HuH-7.5 (cell line): ENCODE data around the gene FAM98B.

Experiments
- DNase-seq: peaks from one replicate; pipeline ENCODE4 v3.0.0; 2011; ENCODE audit warnings: low spot score

FAM98B gene

DNA sequence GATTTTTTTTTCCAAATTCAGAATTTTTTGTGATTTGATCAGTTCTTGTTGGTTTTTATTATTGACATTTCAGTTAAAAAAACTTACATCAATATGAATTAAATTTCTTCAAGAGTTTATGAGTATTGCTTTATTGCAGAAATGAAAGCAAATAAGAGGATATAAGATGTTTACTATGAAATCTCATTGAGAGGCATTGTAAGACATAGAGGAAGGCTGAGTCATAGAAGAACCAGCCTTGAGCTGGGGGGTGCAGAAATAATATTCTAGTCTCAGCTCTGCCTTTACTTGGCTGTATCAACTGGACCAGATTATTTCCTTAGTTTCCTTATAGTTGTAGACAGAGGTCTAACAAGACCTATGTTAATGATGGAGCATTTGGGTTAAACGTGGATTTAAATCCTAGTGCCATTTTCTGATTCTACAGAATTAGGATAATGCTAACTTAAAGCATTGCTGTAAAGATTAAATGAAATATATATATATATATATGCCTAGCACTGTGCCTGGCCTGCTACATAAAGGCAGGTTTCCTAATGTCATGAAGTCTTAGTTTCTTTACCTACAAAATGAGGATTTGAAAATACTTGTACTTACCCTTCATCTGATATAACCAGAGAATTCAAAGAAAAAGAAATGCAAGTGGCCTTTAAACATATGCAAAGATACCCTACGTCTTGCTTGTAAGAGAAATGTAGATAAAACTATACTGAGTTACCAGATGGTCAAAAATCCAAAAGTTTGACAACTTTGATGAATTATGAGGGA, 7.3 kb downstream of the FAM98B start:
- DNase-seq = no peak

GRCh38 chr15:38463893-38464292, 10.0 kb downstream of the FAM98B start:
- DNase-seq = no peak

- no peak for DNase-seq
Observed at GRCh38 chr15:38464675-38465074, 10.7 kb downstream of the FAM98B start.

DNA sequence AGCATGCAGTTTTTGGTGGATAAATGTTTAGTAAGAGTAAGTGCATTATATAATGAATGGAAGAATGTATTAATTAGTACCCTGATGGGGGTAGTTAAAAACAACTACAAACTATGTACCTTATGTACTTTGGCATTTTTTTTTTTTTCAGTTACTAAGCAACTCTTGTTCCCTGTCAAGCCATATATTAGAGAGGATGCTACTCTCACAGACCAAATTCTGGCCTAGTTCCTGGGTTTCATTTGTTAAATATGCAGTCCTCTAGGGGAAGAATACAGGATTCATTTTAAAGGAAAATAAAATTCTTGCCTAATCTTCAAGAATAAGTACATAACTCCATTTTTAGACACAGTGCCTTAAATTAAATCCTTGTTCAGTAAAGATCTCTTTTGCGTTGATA, 16.9 kb downstream of the FAM98B start:
- DNase-seq = no peak

DNA sequence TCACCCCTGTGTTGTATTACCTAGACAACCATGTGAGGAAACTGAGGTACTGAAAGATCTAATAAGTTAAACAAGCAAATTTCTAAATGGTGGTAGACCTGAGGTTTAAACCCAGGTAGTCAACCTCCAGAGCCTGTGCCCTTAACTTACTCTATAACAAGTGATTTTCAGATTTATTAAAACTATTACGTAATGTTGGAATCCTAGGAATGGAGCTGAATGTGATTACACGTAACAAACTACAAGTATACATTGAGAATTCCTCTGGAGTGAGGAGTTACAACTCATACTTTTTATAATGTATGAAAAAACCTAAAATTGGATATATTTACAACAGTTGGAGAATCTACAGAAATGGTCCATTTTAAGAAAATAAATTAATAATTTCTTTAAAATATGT, 18.0 kb downstream of the FAM98B start:
- DNase-seq = no peak

DNA sequence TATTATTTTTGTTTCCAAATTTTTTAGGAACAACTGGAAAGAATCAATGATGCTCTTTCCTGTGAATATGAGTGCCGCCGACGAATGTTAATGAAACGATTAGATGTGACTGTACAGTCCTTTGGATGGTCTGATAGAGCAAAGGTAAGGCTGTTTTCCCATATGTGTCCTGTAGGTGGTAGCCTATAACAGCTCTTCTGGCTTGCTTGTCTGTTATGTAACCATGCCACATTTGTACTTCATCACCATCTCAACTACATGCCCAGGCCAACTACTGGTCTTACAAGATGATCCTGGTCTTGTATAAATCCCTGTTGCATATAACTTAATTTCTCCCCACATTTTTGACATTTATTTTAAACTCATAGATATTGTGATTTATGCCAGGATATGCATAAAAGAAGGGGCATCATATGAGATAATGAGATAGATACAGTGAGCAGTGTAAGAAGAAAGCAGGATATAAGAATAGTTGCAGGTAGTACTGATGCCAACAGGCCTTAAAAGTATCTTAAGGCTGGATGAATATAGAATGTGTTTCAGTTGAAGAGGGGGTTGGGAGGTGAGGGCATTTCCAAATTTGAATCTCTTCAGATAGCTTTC, 20.3 kb downstream of the FAM98B start:
- peak; percentile 15 for DNase-seq

- DNase-seq = no peak
Observed at GRCh38 chr15:38475361-38475760, 21.4 kb downstream of the FAM98B start.

- no peak for DNase-seq
Observed at GRCh38 chr15:38476120-38476519, 22.2 kb downstream of the FAM98B start.

DNA sequence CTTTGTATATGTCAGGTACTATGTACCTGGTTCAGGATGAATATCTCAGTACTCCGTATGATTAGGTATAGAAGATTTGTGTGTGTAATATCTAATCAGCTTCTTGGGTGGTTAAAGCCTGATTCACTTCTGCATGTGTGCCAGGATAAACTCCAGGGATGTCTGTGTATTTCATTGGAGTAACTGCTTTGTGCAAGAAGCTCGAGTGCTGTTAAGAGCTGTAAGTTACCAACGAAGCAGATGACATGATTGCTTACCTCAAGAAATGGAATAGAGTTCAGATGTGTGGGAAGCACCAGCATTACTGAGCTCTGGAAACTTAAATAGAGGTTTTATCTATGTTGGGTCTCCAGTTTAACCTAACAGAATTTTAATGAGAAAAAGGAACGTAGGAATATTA, 23.7 kb downstream of the FAM98B start:
- DNase-seq = no peak

DNA sequence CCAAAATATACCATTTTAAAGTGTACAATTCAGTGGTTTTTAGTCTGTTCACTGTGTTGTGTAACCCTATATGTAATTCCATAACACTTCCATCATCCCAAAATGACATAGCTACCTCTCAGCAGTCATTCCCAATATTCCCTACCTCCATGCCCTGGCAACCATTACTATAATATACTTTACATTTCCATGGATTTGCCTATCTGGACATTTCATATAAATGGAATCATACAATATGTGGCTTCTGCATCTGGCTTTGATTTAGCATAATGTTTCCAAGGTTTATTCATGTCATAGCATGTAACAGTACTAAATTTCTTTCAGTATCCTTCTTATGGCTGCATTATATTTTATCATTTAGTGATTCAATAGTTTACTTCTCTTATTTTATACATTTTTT, 25.3 kb downstream of the FAM98B start:
- DNase-seq = no peak

GRCh38 chr15:38479756-38480155, 25.8 kb downstream of the FAM98B start:
- DNase-seq = no peak

DNA sequence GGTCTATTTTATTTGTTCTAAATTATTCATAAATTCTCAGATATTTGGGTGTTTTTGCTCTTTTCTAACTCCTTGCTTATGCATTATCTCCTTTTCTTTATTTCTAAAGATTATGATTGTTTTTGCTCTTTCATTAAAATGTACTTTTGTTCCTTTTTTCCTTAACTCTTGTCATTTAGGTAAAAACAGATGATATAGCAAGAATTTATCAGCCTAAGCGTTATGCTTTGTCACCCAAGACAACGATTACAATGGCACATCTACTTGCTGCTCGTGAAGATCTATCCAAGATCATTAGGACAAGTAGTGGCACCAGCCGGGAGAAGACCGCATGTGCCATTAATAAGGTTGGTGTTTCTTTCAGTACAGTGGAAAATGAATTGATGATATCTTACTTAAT, 27.2 kb downstream of the FAM98B start:
- no peak for DNase-seq

GRCh38 chr15:38481761-38482160, 27.8 kb downstream of the FAM98B start:
- no peak for DNase-seq

DNA sequence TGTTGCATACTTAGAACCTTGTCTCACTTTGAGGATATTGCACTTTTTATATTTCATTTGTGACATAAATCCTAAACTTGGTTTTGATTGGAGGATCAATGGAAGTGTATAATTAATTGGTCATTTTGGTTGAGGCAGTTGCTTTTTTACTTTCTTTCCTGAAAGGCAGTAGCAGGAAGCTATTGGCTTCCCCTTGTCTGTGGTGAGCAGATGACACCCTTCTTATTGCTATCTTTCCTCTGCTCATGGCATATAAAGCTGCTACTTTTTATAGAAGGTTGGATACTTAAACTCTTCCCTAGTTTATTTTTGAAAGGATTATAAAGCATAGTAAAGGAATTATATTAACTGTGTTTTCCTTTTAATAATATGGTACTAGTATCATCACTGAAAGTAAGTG, 28.6 kb downstream of the FAM98B start:
- no peak for DNase-seq

DNA sequence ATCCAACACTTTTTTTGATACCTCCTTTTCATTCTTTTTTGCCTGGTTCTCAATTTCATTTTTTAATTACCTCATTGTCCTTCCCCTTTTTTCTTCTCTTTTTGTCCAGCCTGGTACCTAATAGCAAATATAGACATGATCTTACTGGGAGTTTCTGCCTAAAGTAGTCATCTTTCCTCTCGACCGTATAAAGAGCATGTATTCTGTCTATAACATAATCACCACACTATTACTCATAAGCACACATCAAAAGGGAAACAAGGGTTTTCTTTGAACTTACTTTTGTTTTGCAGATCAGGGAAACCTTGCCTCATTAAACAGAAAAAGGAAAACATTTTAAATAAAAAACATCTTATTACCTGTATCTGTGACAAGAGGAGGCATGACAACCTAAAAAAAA, 33.0 kb downstream of the FAM98B start:
- no peak for DNase-seq

- no peak for DNase-seq
Observed at GRCh38 chr15:38487378-38487777, 33.5 kb downstream of the FAM98B start.

- DNase-seq = no peak
Observed at GRCh38 chr15:38490242-38490922, 36.5 kb downstream of the FAM98B start.

DNA sequence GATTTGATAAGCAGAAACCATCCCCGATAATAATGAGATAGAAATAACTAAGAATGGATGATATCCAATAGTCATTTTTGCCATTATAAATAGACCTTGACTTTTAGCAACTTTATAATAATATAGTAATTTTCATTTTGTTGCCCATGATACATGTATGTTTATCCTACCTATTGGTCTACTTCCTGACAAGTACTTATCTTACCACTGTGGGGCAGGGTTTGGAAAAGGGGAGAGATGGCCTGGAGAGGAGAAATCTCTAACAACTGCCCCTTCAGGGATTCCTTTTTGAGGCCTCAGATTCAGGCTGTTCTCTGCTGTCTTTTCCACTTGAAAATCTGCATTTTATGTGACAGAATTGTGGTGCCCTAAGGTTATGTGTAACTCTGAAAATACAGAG, 42.2 kb downstream of the FAM98B start:
- no peak for DNase-seq

DNA sequence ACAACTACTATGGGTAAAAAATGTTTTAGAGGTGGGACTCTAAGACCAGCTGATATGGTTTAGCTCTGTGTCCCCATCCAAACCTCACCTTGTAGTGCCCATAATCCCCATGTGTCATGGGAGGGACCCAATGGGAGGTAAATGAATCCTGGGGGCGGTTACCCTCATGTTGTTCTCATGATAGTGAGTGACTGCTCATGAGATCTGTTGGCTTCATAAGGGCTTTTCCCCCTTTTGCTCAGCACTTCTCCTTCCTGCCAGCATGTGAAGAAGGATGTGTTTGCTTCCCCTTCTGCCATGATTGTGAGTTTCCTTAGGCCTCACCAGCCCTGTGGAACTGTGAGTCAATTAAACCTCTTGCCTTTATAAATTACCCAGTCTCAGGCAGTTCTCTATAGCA, 45.7 kb downstream of the FAM98B start:
- DNase-seq = no peak

DNA sequence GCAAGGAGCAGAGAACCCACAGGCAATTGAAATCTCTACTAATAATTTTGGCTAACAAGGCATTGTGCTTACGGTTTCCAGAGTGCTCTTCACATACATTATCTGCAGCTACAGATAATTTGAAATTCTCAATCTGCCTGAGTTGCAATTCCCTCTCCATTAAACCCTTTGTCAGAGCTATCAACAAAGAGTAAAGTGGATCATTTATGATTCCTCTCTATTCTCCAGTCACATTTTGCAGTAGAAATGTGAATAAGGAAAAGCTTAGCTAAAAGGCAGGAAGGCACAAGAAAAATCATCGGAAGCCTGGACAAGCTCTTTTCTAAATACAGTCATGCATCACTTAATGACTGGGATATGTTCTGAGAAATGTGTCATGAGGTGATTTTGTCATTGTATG, 49.6 kb downstream of the FAM98B start:
- DNase-seq = no peak

GRCh38 chr15:38504680-38505467, 50.9 kb downstream of the FAM98B start:
- DNase-seq = no peak

DNA sequence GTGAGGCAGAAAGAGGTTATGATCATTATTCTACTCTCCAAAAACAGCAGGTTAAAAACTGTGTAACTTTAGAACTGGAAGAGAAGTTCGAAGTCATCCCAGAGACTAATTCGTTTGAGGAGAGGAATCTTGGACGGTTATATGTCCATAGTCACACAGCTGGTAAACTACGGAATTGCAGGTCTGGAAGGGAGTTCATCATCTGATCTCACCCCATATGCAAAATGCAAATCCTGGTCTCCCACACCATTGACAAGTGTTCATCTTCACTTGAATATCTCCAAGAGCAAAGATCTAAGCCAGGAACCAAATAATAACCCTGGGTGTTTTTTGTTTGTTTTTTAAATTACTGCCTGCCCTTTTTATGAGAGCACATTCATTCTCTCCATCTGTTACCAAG, 53.1 kb downstream of the FAM98B start:
- DNase-seq = no peak

GRCh38 chr15:38507570-38507969, 53.6 kb downstream of the FAM98B start:
- no peak for DNase-seq
